Progenitor cell of endocrine pancreas (in vitro differentiated cells): ENCODE measurements around the gene NXPH3. TPM values are rescaled to one million over a fixed set of nuclear protein-coding genes. Genes with fewer than 3 reads are reported as not detected.

ENCODE experiments used
- DNase-seq: peaks from one replicate; pipeline ENCODE4 v3.0.0; 2021; ENCODE audit warnings: low spot score; ENCODE audit not compliant: unreplicated experiment
- H3K27ac Mint-ChIP-seq: 2 replicates; pipeline ENCODE4 v1.8.0; 2021; ENCODE audit warnings: mild to moderate bottlenecking, moderate library complexity, mixed read lengths
- H3K27me3 Mint-ChIP-seq: 2 replicates; pipeline ENCODE4 v1.8.0; 2021; ENCODE audit warnings: mixed read lengths
- H3K36me3 Mint-ChIP-seq: 2 replicates; pipeline ENCODE4 v1.8.0; 2022; ENCODE audit warnings: mixed read lengths; ENCODE audit not compliant: insufficient read depth
- H3K4me1 Mint-ChIP-seq: 2 replicates; pipeline ENCODE4 v1.8.0; 2021; ENCODE audit warnings: low read depth, mixed read lengths
- H3K4me3 Mint-ChIP-seq: 2 replicates; pipeline ENCODE4 v1.8.0; 2021; ENCODE audit warnings: low read depth, mild to moderate bottlenecking, moderate library complexity, mixed read lengths
- H3K9me3 Mint-ChIP-seq: 2 replicates; pipeline ENCODE4 v1.8.0; 2021; ENCODE audit warnings: low read depth, mixed read lengths
- CTCF ChIP-seq: fragments of 200-600 bp; sonication (generic); IDR thresholded peaks from one replicate; pipeline ENCODE4 v1.5.0; 2021; ENCODE audit warnings: antibody characterized with exemption, mild to moderate bottlenecking; ENCODE audit not compliant: unreplicated experiment
- total RNA-seq: library from RNA; stranded (reverse); gene quantifications from 2 replicates; pipeline ENCODE4 v1.2.1, GENCODE V29; 2021

Gene NXPH3
- total RNA-seq, 1 donor from 2014 or later: 0.38 TPM

GRCh38 chr17:49597928-49598655 lies 22.4 kb downstream of the NXPH3 start:
- no peaks in the 10 kb centered on the region for H3K9me3 Mint-ChIP-seq
- H3K27ac Mint-ChIP-seq: no peak overlapping the region
- H3K4me3 Mint-ChIP-seq: no peak overlapping the region
- TF ChIP-seq CTCF: no peak
- H3K36me3 Mint-ChIP-seq: peaks cover 19% of the 10 kb centered on the region
- no peaks in the 10 kb centered on the region for H3K27me3 Mint-ChIP-seq
- no peak for DNase-seq
- peaks cover 5% of the 10 kb centered on the region for H3K4me1 Mint-ChIP-seq

GRCh38 chr17:49598918-49599317 lies 23.2 kb downstream of the NXPH3 start:
- Mint-ChIP-seq H3K4me1 (peaks cover 5% of the 10 kb centered on the region), H3K27ac (peak overlapping the region; percentile 59), H3K9me3 (no peaks in the 10 kb centered on the region), H3K36me3 (peaks cover 19% of the 10 kb centered on the region), H3K27me3 (no peaks in the 10 kb centered on the region), H3K4me3 (no peak overlapping the region)
- no peak for TF ChIP-seq CTCF
- no peak for DNase-seq

- Mint-ChIP-seq H3K27ac (no peak overlapping the region), H3K9me3 (no peaks in the 10 kb centered on the region), H3K27me3 (no peaks in the 10 kb centered on the region)
Measured at GRCh38 chr17:49600949-49601348, 25.3 kb downstream of the NXPH3 start.

GRCh38 chr17:49602783-49603182 lies 27.1 kb downstream of the NXPH3 start:
- H3K36me3 Mint-ChIP-seq: peaks cover 16% of the 10 kb centered on the region

More at GRCh38 chr17:49600949-49601348, 25.3 kb downstream of the NXPH3 start:
- H3K36me3 Mint-ChIP-seq: peaks cover 19% of the 10 kb centered on the region
- TF ChIP-seq CTCF: no peak
- H3K4me3 Mint-ChIP-seq: no peak overlapping the region
- no peak for DNase-seq
- H3K4me1 Mint-ChIP-seq: peaks cover 5% of the 10 kb centered on the region

GRCh38 chr17:49603238-49603637 lies 27.6 kb downstream of the NXPH3 start:
- H3K36me3 Mint-ChIP-seq: peaks cover 14% of the 10 kb centered on the region
- H3K27me3 Mint-ChIP-seq: no peaks in the 10 kb centered on the region

More at GRCh38 chr17:49602783-49603182, 27.1 kb downstream of the NXPH3 start:
- Mint-ChIP-seq H3K4me1 (no peaks in the 10 kb centered on the region), H3K27me3 (no peaks in the 10 kb centered on the region), H3K9me3 (no peaks in the 10 kb centered on the region), H3K27ac (no peak overlapping the region), H3K4me3 (no peak overlapping the region)
- no peak for DNase-seq
- TF ChIP-seq CTCF: no peak

More at GRCh38 chr17:49603238-49603637, 27.6 kb downstream of the NXPH3 start:
- Mint-ChIP-seq H3K4me3 (no peak overlapping the region), H3K9me3 (no peaks in the 10 kb centered on the region), H3K27ac (no peak overlapping the region), H3K4me1 (no peaks in the 10 kb centered on the region)
- DNase-seq: no peak
- no peak for TF ChIP-seq CTCF
